Right renal pelvis (tissue), 4 donors: ENCODE measurements around the gene TSHZ1. TPM values are rescaled to one million over a fixed set of nuclear protein-coding genes. Genes with fewer than 3 reads are reported as not detected.

Experiments used
- DNase-seq, 4 donors: peaks; one replicate each; pipeline ENCODE4 v3.0.0-alpha.2; 2013; ENCODE audit warnings: low read depth in 4 of 4, low spot score in 3 of 4, missing footprints in 1 of 4
- polyA plus RNA-seq, 4 donors: library from polyadenylated mRNA; unstranded; fragments of 120-200 nt; gene quantifications; one replicate each; pipeline ENCODE4 v1.2.1, GENCODE V29; 2013; ENCODE audit not compliant: insufficient read length in 4 of 4

The TSHZ1 gene
- polyA plus RNA-seq, 4 donors: 32.6 to 38.7 (median 36.4) TPM

- no peak for DNase-seq
Measured at GRCh38 chr18:75244351-75245313, 34.0 kb downstream of the TSHZ1 start.

DNA sequence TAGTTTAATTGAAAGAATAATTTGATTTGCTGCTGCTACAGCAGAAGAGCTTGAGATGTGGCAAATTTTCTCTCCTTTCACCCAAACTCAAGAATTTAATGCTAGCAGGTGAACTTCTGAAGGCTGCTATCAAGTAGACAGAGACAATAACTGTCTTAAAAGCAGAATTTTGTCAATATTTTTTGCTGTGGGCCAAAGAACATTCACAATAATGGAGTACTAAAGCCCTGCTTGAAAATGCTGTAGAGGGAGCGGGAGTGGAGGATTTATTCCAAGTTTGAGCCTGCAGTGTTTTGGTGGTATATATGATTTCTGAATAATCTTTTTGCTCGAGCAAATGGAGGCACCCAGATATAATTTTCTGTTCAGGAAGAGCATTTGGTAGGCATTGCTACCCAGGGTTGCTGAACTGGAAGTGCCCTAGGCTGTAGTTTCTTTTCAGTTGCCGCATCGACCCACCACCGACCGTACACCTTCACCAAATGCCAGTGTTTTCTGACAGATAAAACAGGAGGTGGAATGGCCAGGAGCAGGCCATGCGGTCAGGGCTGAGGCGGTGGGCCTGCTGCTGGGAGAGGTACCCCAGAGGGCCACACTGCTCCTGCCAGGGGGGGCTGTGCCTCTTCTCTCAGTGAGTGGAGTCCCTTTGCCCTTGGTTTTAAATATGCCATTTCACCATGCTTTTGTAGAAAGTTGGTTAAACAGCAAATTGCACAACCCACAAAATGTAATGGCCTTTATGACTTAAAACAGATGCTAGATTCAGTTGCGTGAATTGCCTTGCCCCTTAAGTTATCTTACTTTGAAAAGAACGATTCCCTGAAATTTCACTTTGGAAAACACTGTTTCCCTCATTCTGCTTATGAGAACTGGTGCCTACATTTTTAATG, 36.4 kb downstream of the TSHZ1 start:
- no peak for DNase-seq

DNA sequence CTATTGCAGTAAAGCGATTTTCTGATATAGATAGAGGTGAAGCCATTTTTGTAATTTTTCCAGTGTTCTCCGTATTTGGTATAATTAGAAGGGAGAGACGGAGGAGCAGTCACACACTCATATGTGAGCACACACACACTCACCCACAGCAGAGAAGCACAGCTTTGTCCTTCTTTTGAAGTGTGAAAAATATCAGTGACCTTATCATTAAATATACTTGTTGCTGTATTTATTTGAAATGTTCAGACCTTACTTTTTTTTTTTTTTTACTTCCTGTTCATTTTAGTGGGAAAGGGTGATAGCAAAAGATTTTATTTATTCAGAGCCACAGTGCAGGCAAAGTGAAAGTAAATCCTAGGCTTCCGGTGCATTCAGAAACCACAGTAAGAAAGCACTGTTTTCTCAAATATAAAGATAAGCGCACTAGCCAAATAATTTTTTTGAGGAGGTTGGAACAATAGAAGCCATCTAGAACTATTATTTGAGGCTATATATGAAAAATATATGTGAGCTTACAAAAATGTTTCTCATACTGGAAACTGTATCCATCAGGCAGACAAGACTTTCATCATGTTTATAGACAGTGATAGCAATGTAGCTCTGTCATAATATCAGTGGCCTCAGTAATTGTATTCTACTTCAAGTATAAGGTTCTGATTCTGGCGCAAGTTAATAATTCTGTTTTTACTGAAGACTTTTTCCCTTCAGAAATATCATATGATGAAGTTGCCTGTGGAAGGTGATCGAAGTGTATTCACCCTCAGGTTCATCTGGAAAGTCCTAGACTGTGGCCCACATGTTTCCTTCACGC, 37.2 kb downstream of the TSHZ1 start:
- DNase-seq: peak in 1 of 4 donors; percentile 63

DNA sequence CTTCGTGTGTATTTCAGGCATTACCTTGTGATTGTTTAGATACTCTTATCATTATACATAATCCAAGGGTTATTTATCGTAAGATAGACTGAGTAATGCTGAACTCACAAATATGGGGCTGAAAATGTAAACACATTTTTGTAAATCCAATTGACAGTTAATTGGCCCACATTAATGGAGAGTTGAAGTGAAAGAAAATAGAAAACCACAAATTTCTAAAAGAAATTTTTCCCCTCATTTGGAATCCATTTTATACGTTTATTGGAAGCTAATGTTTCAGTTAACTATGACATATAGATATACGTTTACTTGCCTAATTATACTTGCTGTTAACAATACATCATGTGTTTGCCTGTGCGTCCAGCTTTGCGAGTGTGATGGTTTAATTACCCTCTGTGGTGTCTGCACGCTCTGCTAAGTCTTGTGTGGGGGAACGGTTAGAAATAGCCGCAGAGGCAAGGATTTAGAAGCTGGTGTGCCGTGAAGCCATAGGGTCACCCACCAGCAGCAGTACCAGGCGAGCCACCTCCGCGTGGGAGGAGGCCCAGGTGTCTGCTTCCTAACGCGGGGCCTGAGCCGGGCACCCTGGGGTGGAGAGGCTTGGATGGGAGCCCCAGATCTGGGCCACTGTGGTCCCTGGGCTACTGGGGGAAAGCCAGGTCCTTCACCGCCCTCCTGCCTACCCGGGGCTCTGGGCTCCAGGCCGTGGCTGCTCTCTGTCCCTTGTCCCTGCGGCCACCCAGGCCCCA, 38.0 kb downstream of the TSHZ1 start:
- no peak for DNase-seq

- no peak for DNase-seq
Measured at GRCh38 chr18:75249175-75249518, 38.5 kb downstream of the TSHZ1 start.

- DNase-seq: no peak
Measured at GRCh38 chr18:75249672-75250470, 39.3 kb downstream of the TSHZ1 start.

GRCh38 chr18:75250471-75250821, 39.8 kb downstream of the TSHZ1 start:
- DNase-seq: no peak

DNA sequence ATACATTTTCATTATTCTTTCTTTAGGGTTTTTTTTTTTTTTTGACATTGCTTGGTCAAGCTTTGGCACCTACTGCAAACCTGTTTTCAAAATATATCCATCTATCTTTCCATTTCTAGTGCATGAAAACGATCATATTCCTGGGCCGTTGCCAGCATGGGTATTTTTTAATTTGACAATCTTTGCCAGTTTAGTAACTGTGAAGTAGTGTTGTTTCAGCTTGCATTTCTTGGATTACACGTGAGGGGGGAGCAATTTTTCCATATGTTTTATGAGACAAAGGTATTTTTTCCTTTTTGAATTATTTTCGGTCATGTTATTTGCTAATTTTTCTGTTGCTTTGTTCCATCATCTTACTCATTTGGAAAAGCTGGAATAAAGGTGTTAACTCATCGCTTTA, 40.9 kb downstream of the TSHZ1 start:
- no peak for DNase-seq

DNA sequence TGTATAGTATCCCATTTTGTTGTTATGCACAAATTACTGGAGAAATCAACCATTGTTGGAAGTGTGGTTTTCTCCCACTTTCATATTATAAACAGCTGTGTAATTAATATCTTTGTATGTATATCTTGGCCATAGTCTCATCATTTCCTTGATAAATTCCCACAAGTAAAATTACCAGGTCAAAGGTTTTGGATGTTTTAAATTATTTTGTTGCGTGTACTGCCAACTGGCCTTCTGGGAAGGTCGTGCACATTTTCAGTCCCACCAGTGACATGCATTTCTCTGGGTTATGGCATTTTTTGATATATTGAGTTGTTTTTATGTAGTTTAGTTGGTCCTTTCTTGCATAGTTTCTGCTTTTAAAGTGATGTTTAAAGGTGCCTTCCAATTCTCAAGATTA, 41.5 kb downstream of the TSHZ1 start:
- no peak for DNase-seq

GRCh38 chr18:75253043-75253442, 42.4 kb downstream of the TSHZ1 start:
- DNase-seq: no peak

- no peak for DNase-seq
Measured at GRCh38 chr18:75253784-75254183, 43.2 kb downstream of the TSHZ1 start.

DNA sequence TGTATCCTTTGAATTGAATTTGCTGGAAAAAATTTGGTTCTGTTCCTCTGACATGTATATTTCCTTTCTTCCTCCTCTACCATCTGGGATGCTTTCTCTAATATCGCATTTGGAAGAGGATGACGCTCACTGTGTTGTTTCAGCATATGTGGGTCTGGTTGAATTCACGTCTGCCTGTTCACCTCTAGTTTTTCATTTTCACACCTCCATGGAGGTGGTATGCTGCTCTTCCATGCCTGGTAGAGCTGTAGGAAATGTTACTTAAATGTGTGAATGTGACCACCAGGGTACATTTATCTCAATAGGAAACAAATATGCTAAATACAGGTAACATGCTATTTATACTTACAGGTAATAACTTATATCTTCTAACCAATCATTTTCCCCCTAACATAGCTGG, 44.5 kb downstream of the TSHZ1 start:
- DNase-seq: no peak

DNA sequence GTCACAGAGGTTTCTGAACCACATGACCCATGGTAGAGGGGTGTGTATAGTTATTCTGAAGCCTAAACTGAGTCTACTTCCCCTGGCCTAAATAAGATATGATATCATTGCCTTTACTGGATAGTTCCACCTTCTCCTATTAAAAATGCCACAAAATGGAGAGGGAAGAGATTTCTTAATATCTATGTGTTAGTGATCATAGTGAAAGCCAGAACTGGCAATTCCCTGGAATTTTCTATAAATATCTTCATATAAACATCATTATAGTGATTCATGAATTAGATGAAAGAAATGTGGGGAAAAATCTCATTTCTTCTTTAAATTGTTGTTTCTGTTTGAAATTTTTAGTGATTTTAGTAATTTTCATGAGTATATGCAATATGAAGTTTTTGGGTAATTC, 45.8 kb downstream of the TSHZ1 start:
- DNase-seq: no peak

DNA sequence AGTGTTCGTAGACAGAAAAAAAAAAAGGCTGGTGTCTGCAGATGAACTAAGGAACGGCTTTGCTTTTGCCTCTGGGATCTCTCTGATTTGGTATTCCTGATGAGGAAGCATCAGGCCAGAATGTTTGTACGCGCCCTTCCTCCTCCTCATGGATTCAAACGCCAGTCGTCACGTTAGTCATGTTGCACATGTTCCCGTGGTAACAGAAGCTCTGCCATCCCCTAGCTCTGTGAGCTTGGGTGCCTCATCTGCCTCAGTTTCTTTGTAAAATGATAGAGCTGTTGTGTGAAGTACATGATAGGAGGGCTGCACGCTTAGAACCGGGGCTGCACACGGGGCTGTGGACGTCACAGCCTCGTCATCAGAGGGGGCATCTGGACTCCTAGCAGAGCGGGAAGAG, 47.0 kb downstream of the TSHZ1 start:
- DNase-seq: no peak

- no peak for DNase-seq
Measured at GRCh38 chr18:75261430-75262223, 51.0 kb downstream of the TSHZ1 start.

GRCh38 chr18:75262511-75262910, 51.9 kb downstream of the TSHZ1 start:
- no peak for DNase-seq

GRCh38 chr18:75264195-75264594, 53.6 kb downstream of the TSHZ1 start:
- DNase-seq: no peak

GRCh38 chr18:75264926-75265597, 54.5 kb downstream of the TSHZ1 start:
- DNase-seq: peak in 1 of 4 donors; percentile 23
